ENCODE measurements around the gene SARS1. TPM values are rescaled to one million over a fixed set of nuclear protein-coding genes. Genes with fewer than 3 reads are reported as not detected.

The SARS1 gene
- polyA plus RNA-seq, 1 of the 3 experiments (the other 2 are of a cell fraction), result 98.3 TPM

- TF ChIP-seq REST (IDR thresholded peaks at IDR 0.05; ENCODE audit: low read depth, low read length) (no peak), RXRA (IDR thresholded peaks at IDR 0.05; ENCODE audit: borderline replicate concordance, low read depth) (no peak), EZH2phosphoT487 (IDR thresholded peaks at IDR 0.05; ENCODE audit: borderline replicate concordance, low read depth) (no peak), RCOR1 (IDR thresholded peaks at IDR 0.05; ENCODE audit: low read length) (no peak), FOXM1 (IDR thresholded peaks at IDR 0.05; ENCODE audit: low read depth) (no peak)
Measured at GRCh38 chr1:109198745-109199144, 15.0 kb upstream of the SARS1 start (continued).

GRCh38 chr1:109199710-109200109, 14.0 kb upstream of the SARS1 start:
- Histone ChIP-seq H3K4me3 (ENCODE audit: low read depth in 2 of 2, low read length in 1 of 2) (no peak overlapping the region), H3K4me1 (ENCODE audit: control insufficient read depth in 1 of 2, insufficient read depth in 2 of 2, low read depth in 1 of 2, low read length in 1 of 2) (peaks cover 5 to 10% of the 10 kb centered on the region in 2 experiments; a peak in 3 of 4 replicates), H3K27me3 (ENCODE audit: insufficient read depth) (no peaks in the 10 kb centered on the region), H2AFZ (ENCODE audit: low read depth) (no peak overlapping the region), H3K27ac (ENCODE audit: low read depth in 2 of 2, low read length in 1 of 2) (no peak overlapping the region), H3K9me3 (no peaks in the 10 kb centered on the region), H3K4me2 (no peak overlapping the region), H3K9me2 (no peaks in the 10 kb centered on the region), H3F3A (replicated peaks; ENCODE audit: insufficient read depth) (peaks cover 27% of the 10 kb centered on the region), H3K79me2 (ENCODE audit: insufficient read depth) (no peaks in the 10 kb centered on the region), H4K20me1 (ENCODE audit: insufficient read depth) (no peaks in the 10 kb centered on the region), H3K36me3 (replicated peaks in 1 of 2; ENCODE audit: control insufficient read depth in 1 of 2, insufficient read depth in 2 of 2, low read length in 1 of 2) (no peaks in the 10 kb centered on the region), H3K9ac (no peak overlapping the region)
- ChIA-PET CTCF (interaction anchor here (0.7 to 2.3 kb wide), 3 partner anchors 9 to 87 kb away, joined by 3 to 7 read pairs (median 7); a partner anchor contains a TSS), POLR2A (no interaction called here)
- WGBS (ENCODE audit: low lambda C conversion rate), result 86% methylated on average over 10 of the region's 10 CpGs
- DNase-seq, result no peak
- no peak for TF ChIP-seq USF2 (IDR thresholded peaks at IDR 0.05; ENCODE audit: borderline replicate concordance, low read depth, low read length)
- TF ChIP-seq USF1 (IDR thresholded peaks at IDR 0.05; ENCODE audit: borderline replicate concordance, low read depth), result no peak
- TF ChIP-seq REST (IDR thresholded peaks at IDR 0.05; ENCODE audit: low read depth, low read length), result no peak
- TF ChIP-seq ZBTB33 (IDR thresholded peaks at IDR 0.05; ENCODE audit: borderline replicate concordance, low read depth), result no peak
- TF ChIP-seq FOXM1 (IDR thresholded peaks at IDR 0.05; ENCODE audit: low read depth), result no peak
- no peak for TF ChIP-seq FOSL2 (IDR thresholded peaks at IDR 0.05; ENCODE audit: borderline replicate concordance, low read depth)
- TF ChIP-seq FOXJ3 (CRISPR knock-in tag; IDR thresholded peaks at IDR 0.05), result no peak
- no peak for TF ChIP-seq EZH2phosphoT487 (IDR thresholded peaks at IDR 0.05; ENCODE audit: borderline replicate concordance, low read depth)
- TF ChIP-seq RCOR1 (IDR thresholded peaks at IDR 0.05; ENCODE audit: low read length), result no peak
- TF ChIP-seq TCF12 (IDR thresholded peaks at IDR 0.05), result no peak
- no peak for TF ChIP-seq NFIC (IDR thresholded peaks at IDR 0.05; ENCODE audit: borderline replicate concordance)
- TF ChIP-seq MEF2A (IDR thresholded peaks at IDR 0.05; ENCODE audit: borderline replicate concordance, low read depth), result no peak
- no peak for TF ChIP-seq PBX3 (IDR thresholded peaks at IDR 0.05)
- TF ChIP-seq EP300 (IDR thresholded peaks at IDR 0.05; ENCODE audit: borderline replicate concordance in 1 of 2, low read depth in 1 of 2, low read length in 1 of 2), result no peak
